CD4-positive, alpha-beta T cell treated with Interleukin-10 for 1 hour (primary cell): ENCODE results near the gene TMEM120B.

ENCODE experiments used
- DNase-seq: peaks from one replicate; pipeline ENCODE4 v3.0.0-alpha.2; 2020

The TMEM120B gene

GRCh38 chr12:121806009-121806545 lies 93.5 kb downstream of the TMEM120B start:
- peak; percentile 66 for DNase-seq

GRCh38 chr12:121806546-121807423 lies 94.2 kb downstream of the TMEM120B start:
- no peak for DNase-seq

- DNase-seq = no peak
Observed at GRCh38 chr12:121807642-121808347, 95.2 kb downstream of the TMEM120B start.

GRCh38 chr12:121808623-121809022 lies 96.1 kb downstream of the TMEM120B start:
- DNase-seq = no peak

GRCh38 chr12:121809712-121810116 lies 97.2 kb downstream of the TMEM120B start:
- DNase-seq = no peak

GRCh38 chr12:121810234-121810817 lies 97.8 kb downstream of the TMEM120B start:
- no peak for DNase-seq

- no peak for DNase-seq
Observed at GRCh38 chr12:121810833-121811433, 98.4 kb downstream of the TMEM120B start.

- peak; percentile 68 for DNase-seq
Observed at GRCh38 chr12:121811434-121812319, 99.1 kb downstream of the TMEM120B start.

- no peak for DNase-seq
Observed at GRCh38 chr12:121812320-121812871, 99.8 kb downstream of the TMEM120B start.

- no peak for DNase-seq
Observed at GRCh38 chr12:121812921-121813896, 100.7 kb downstream of the TMEM120B start.

GRCh38 chr12:121813951-121814350 lies 101.4 kb downstream of the TMEM120B start:
- no peak for DNase-seq

- DNase-seq = no peak
Observed at GRCh38 chr12:121814429-121815119, 102.0 kb downstream of the TMEM120B start.

GRCh38 chr12:121815263-121815662 lies 102.7 kb downstream of the TMEM120B start:
- DNase-seq = no peak

- DNase-seq = no peak
Observed at GRCh38 chr12:121816925-121817647, 104.5 kb downstream of the TMEM120B start.

GRCh38 chr12:121817648-121818043 lies 105.1 kb downstream of the TMEM120B start:
- no peak for DNase-seq

GRCh38 chr12:121819212-121819949 lies 106.8 kb downstream of the TMEM120B start:
- no peak for DNase-seq

- DNase-seq = no peak
Observed at GRCh38 chr12:121820056-121820455, 107.5 kb downstream of the TMEM120B start.

GRCh38 chr12:121822393-121823100 lies 110.0 kb downstream of the TMEM120B start:
- no peak for DNase-seq
